LHCN-M2 (cell line): ENCODE results near the gene ZNF77. TPM values are rescaled to one million over a fixed set of nuclear protein-coding genes. Genes with fewer than 3 reads are reported as not detected.
"Not testable (repeated sequence)": the region's sequence is repeated elsewhere in the genome, so short reads cannot be mapped to it uniquely, and the experiment has no call there.

ENCODE experiments used
- DNase-seq: peaks from one replicate; pipeline ENCODE4 v3.0.0-alpha.2; 2012; ENCODE audit warnings: low read depth
- total RNA-seq: library from RNA; depleted of rRNA; stranded (reverse); fragments of >200 nt; gene quantifications from 2 replicates; pipeline ENCODE4 v1.2.3, GENCODE V29; 2014; rRNA removed

ZNF77 gene
- total RNA-seq, 1 experiment from 2014 or later, result 2.9 TPM

- no peak for DNase-seq
Measured at GRCh38 chr19:2917275-2918184, 27.2 kb downstream of the ZNF77 start.

DNA sequence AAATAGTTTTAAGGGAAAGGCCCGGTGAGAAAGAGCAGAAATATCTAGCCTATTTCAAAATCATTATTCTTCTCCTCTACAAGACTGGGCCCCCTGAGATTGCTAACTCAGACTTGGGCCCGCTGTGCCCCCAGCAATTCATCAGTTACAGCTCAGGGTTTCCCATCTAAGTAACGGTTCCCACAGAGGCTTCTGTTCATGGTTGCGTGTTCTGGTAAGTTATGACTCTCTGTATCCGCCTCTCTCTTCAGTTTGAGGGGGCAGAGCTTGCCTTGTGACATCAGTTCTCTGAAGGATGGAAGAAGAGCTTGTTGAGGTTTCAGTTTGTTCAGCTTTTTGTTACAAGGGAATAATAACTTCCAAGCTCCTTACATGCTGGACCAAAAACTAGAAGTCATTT is 32.5 kb downstream of the ZNF77 start:
- no peak for DNase-seq

DNA sequence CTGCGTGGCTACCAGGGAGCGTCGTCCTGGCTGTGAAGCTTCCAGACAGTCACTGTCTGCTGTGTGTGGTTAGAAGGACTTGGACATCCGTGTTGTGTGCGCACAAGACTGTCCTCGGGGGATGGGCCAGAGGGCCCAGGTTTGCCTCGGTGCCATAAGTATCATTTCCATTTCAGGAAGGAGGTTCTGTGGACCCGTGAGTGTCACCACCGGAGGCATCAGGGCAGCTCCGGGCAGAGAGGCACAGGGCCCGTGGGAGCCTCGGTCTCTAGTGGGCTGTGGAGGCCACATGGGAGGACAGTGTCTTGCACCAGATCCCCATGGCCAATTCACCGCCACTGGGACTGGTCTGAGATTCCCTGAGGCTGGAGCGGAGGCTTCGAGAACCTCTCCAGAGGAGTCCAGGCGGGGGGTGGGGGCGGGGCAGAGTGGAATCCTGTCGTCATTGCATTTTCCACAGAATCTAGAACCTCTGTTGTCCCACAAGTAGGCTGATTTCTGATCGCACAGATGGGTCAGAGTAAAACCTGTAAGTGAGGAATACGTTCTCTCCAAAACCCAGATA is 38.1 kb downstream of the ZNF77 start:
- no peak for DNase-seq

GRCh38 chr19:2905918-2906519 is 38.8 kb downstream of the ZNF77 start:
- DNase-seq, result no peak

GRCh38 chr19:2903326-2903725 is 41.4 kb downstream of the ZNF77 start:
- not testable (repeated sequence) for DNase-seq

- DNase-seq, result no peak
Measured at GRCh38 chr19:2902590-2903218, 42.1 kb downstream of the ZNF77 start.

DNA sequence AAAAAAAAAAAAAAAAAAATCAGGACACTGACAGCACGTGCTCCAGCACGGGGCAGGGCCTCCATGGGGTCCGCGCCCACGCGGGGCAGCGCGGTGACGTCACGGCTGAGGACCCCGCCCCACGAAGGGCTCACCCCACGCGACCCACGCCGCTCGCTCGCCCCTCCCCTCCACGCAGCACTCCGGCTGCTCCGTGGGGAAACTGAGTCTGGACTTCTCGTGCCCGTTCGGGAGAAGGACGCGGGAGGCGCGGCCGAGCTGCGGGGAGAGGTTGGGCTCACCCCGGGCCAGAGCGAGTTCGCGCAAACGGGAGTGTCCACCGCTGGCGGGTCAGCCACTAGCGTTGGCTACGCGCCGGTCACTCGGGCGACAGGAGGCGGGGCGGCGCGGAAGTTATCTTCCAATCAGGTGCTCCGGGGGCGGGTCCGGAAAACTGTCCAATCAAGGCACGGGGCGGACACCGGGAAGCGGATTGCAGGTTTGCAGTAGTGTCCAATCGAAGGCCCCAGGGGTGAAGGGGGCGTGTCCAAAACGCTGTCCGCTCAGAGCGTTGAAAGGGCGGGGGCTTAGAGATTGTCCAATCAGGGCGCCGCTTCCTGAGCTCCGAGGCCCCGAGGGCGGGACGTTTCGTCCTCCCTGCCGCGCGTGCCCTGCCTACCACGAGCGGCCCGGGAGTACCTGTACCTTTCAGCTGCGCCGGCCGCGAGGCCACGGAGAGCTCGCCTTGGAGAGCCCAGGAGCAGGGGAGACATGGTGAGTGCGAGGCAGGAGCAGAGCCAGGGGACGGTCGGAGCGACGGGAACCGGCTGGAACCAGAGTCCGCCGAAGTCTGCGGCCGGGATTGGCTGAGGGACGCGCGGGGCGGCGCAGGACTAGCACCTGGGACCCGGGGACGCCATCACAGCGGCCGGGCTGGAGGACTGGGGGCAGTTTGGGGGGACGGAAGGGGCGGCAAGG is 44.2 kb downstream of the ZNF77 start, which contains the start of gene ZNF57:
ZNF57 (plus strand) TSS at position 633 of the 957 bp plus-strand sequence; CDS start at position 751, 118 bp downstream.
- peak; percentile 98 for DNase-seq

DNA sequence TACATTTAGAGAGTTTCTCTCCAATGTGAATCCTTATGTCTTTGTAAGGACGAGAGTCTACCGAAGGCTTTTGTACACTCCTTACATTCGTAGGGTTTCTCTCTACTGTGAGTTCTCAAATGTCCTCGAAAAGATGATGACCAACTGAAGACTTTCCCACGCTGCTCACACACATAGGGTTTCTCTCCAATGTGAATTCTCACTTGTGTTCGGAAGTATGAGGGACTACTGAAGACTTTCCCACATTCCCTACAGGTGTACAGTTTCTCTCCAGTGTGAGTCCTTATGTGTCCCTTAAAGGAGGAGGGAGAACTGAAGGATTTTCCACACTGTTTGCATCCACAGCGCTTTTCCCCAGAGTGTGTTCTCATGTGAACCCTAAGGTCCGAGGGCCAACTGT is 48.1 kb downstream of the ZNF77 start:
- no peak for DNase-seq

- DNase-seq, result not testable (repeated sequence)
Measured at GRCh38 chr19:2890531-2890930, 54.2 kb downstream of the ZNF77 start.

DNA sequence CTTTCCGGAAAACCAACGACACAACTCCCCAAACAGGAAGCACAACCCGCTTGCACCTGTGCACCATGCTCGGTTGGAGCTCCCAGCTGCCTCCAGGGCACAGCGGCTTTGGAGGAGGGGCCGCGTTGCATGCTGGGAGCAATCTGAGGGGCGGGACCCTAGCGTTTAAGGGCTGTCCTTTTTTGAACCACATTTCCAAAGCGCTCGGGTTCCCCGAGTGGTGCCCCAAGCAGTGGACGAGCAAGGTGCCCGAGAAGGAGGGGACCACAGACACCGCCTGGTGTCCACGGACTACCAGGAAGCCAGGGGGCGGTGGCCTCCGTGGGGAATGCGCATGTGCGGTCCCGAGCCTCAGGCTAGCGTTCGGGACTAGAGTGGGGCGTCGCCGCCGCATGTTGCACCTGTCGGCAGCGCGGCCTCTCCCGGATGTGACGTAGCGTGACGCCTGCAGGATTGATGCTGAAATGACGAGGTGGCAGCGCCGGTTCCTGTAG is 56.0 kb downstream of the ZNF77 start:
- DNase-seq, result no peak

DNA sequence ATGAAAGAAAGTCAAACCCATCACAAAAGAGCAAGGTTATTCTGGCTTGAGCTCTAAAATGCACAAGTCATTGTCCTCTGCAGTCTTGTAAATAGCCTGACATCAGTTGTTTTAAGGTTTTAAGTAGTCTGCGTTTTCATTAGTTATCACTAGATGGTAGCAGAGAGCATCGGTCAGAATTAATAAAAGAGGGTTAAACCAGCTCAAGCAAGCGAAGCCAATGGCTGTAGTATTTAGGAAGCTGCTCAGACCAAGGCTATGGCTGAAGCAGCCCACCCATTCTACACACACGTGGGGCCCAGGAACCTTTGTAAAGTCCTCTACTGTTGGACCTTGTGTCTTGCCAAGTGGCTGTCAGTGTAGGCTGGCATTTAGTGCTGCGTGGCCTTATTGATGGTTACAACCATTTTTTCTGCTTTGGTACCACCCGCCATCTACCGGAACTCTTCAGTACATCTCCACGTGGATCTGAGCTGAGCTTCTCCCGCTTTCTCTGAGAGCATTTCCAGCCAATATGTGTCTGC is 57.3 kb downstream of the ZNF77 start:
- DNase-seq, result peak; percentile 61

GRCh38 chr19:2885736-2886135 is 59.0 kb downstream of the ZNF77 start:
- DNase-seq, result no peak

- DNase-seq, result no peak
Measured at GRCh38 chr19:2883686-2884439, 60.9 kb downstream of the ZNF77 start.

Other genes starting within 250 kb of the ZNF77 start
- gene GNG7, start 242.3 kb downstream of the ZNF77 start, total RNA-seq, result not detected in 2 replicates
- gene DIRAS1, start 223.6 kb downstream of the ZNF77 start, total RNA-seq, result 2.5 and 3.1 TPM in 2 replicates
- gene SLC39A3, start 205.0 kb downstream of the ZNF77 start, total RNA-seq, result 47.7 and 51.0 TPM in 2 replicates
- 91.8 and 92.7 TPM in 2 replicates for gene SGTA, start 161.7 kb downstream of the ZNF77 start, total RNA-seq
- 207 and 274 TPM in 2 replicates for gene THOP1, start 159.5 kb downstream of the ZNF77 start, total RNA-seq
- 1.9 and 2.5 TPM in 2 replicates for gene ZNF554, start 125.1 kb downstream of the ZNF77 start, total RNA-seq
- 6.7 and 7.7 TPM in 2 replicates for gene ZNF555, start 103.5 kb downstream of the ZNF77 start, total RNA-seq
- 7.4 and 8.3 TPM in 2 replicates for gene ZNF556, start 77.6 kb downstream of the ZNF77 start, total RNA-seq
- 3.9 and 4.7 TPM in 2 replicates for gene ZNF57, start 44.0 kb downstream of the ZNF77 start, total RNA-seq
- 0.40 TPM in 1 of 2 replicates, not detected in the other for gene TLE6, start 32.6 kb upstream of the ZNF77 start, total RNA-seq
- 0.69 and 2.4 TPM in 2 replicates for gene TLE2, start 84.3 kb upstream of the ZNF77 start, total RNA-seq
- gene TLE5, start 117.5 kb upstream of the ZNF77 start, total RNA-seq, result 257 and 316 TPM in 2 replicates
- gene GNA11, start 149.4 kb upstream of the ZNF77 start, total RNA-seq, result 80.7 and 81.2 TPM in 2 replicates
- gene GNA15, start 191.1 kb upstream of the ZNF77 start, total RNA-seq, result 0.06 and 0.40 TPM in 2 replicates
- not detected in 2 replicates for gene S1PR4, start 233.8 kb upstream of the ZNF77 start, total RNA-seq
- 105 and 118 TPM in 2 replicates for gene NCLN, start 241.0 kb upstream of the ZNF77 start, total RNA-seq